Measurements from ENCODE around the gene NQO1. TPM values are rescaled to one million over a fixed set of nuclear protein-coding genes. Genes with fewer than 3 reads are reported as not detected.
"Not testable (repeated sequence)": the region's sequence is repeated elsewhere in the genome, so short reads cannot be mapped to it uniquely, and the experiment has no call there.

NQO1 gene
- total RNA-seq, 2 experiments from 2014 or later: 31.2 to 35.6 TPM

DNA sequence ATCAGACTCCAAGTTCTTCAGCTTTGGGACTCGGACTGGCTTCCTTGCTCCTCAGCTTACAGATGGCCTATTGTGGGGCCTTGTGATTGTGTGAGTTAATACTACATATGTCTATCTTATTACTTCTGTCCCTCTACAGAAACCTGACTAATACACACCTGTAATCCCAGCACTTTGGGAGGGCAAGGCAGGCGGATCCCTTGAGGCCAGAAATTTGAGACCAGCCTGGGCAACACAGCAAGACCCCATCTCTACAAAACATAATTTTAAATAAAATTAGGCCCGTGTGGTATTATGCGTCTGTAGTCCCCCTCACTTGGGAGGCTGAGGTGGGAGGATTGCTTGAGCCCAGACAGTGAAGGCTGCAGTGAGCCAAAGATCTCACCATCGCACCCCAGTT is 4.9 kb upstream of the NQO1 start:
- H3K4me1 Mint-ChIP-seq: peaks cover 23% of the 10 kb centered on the region
- ChIA-PET POLR2A (interaction anchor here (0.8 kb wide), 1 partner anchor 18 kb away, joined by 3 read pairs; no protein-coding TSS in a partner anchor), CTCF (interaction anchor here (1.3 kb wide), 1 partner anchor 23 kb away, joined by 4 read pairs; the partner anchor contains the start of gene NOB1)
- H3K27ac Mint-ChIP-seq; H3K27me3 Mint-ChIP-seq; H3K36me3 Mint-ChIP-seq (ENCODE audit: low read depth); H3K9me3 Mint-ChIP-seq; H3K4me3 Mint-ChIP-seq; DNase-seq: not testable (repeated sequence)

DNA sequence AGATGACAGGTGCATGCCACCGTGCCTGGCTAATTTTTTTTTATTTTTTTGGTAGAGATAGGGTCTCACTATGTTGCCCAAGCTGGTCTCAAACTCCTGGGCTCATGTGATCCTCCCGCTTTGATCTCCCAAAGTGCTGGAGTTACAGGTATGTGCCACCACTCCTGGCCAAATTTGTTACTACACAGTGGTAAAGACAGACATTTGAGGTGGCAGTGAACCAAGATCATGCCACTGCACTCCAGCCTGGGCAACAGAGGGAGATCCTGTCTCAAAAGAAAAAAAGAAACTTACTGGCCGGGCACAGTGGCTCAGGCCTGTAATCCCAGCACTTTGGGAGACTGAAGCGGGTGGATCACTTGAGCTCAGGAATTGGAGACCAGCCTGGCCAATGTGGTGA is 2.7 kb upstream of the NQO1 start:
- not testable (repeated sequence) for H3K9me3 Mint-ChIP-seq; DNase-seq; H3K27ac Mint-ChIP-seq; H3K4me3 Mint-ChIP-seq; H3K27me3 Mint-ChIP-seq; H3K36me3 Mint-ChIP-seq (ENCODE audit: low read depth)
- ChIA-PET CTCF (interaction anchor here (0.8 to 7.4 kb wide), 2 partner anchors 25 to 26 kb away, joined by 3 to 87 read pairs; partner anchors contain the start of gene NOB1), POLR2A (interaction anchor here (4.8 to 7.3 kb wide), 2 partner anchors 25 to 34 kb away, joined by 47 to 84 read pairs; partner anchors contain the start of genes NOB1 and WWP2)
- H3K4me1 Mint-ChIP-seq: peaks cover 43% of the 10 kb centered on the region

DNA sequence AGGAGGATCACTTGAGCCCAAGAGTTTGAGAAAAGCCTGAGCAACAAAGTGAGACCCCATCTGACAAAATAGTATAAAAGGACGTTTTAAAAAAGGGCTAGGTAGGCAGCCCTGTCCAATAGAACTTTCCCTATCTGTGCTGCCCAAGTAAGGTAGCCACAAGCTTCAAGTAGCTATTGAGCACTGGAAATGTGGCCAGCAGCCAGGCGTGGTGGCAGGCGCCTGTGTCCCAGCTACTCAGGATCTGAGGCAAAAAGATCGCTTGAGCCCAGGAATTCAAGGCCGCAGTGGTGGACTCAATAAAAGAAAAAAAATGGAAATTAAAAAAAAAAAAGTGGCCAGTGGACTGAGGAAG is 1.5 kb upstream of the NQO1 start:
- no peak for DNase-seq
- Mint-ChIP-seq H3K27me3 (no peaks in the 10 kb centered on the region), H3K9me3 (no peaks in the 10 kb centered on the region), H3K27ac (peak overlapping the region; percentile 90), H3K36me3 (ENCODE audit: low read depth) (peaks cover 7% of the 10 kb centered on the region), H3K4me1 (peaks cover 53% of the 10 kb centered on the region), H3K4me3 (peak overlapping the region; percentile 89)
- POLR2A ChIA-PET: interaction anchor here (1.0 to 7.3 kb wide), 6 partner anchors 9 to 35 kb away, joined by 3 to 84 read pairs (median 5); partner anchors contain the start of genes NOB1 and WWP2
- CTCF ChIA-PET: interaction anchor here (1.1 to 7.4 kb wide), 2 partner anchors 19 to 27 kb away, joined by 3 to 87 read pairs; partner anchors contain the start of gene NOB1

DNA sequence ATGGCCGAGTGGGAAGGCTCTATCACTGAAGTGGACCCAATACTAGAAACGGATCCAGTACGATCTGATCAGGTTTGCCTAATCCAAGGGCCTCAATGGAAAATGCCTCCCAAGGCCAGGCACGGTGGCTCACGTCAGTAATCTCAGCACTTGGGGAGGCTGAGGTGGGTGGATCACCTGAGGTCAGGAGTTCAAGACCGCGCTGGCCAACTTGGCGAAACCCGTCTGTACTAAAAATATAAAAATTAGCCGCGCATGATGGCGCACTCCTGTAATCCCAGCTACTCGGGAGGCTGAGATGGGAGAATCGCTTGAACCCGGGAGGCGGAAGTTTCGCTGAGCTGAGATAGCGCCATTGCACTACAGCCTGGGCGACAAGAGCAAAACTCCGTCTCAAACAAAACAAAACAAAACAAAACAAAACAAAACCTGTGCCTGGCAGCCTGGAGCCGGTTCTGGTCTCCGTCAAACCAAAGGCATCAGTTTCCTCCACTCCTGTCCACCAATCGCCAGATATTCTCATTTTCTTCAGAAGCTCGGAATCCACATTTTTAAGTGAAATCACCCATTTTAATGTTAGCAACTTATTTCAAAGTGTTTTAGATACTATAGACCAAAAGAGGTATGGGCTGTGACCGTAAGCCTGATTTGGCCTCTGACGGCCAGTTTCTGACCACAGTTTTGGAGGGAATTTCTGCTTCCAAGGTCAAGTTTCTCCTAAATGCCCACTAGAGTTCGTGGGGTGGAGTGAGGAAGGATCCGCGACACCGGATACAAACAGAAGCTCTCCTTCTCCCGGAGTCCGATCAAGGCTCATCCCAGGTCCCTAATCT is 664 bp downstream of the NQO1 start:
- POLR2A ChIA-PET: interaction anchor here (0.8 to 7.3 kb wide), 13 partner anchors 8 to 573 kb away, joined by 3 to 84 read pairs (median 4); partner anchors contain the start of genes CYB5B, DDX19B, NOB1 and PDF
- Mint-ChIP-seq H3K4me3 (peak overlapping the region; percentile 89), H3K27me3 (no peaks in the 10 kb centered on the region), H3K36me3 (ENCODE audit: low read depth) (peaks cover 7% of the 10 kb centered on the region), H3K4me1 (peaks cover 61% of the 10 kb centered on the region), H3K9me3 (no peaks in the 10 kb centered on the region), H3K27ac (peak overlapping the region; percentile 90)
- no peak for DNase-seq
- CTCF ChIA-PET: interaction anchor here (1.2 to 7.4 kb wide), 3 partner anchors 17 to 36 kb away, joined by 5 to 87 read pairs (median 6); partner anchors contain the start of genes NOB1 and WWP2

DNA sequence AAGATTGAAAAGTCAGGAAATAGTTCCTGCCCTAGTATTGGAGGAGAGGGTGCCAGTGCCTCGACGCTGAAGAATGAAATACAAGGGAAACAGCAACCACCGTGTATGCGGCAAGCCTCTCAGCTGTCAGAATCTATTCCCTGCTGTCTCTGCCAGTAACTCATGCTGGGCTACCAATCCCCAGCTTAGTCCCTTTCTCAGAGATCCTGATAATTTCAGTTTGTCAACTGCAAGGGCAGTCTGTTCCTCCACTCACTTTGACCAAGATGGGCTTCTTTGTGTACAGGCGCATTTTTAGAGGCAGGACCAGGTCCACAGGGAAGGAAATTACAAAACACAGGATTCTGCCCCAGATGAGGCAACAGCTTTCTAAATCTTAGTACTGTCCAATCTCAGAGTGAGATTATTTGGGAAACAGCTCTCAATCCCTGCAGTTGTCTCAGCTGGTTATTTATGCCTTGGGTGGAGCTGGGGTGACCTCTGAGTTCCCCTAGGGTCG is 1.3 kb downstream of the NQO1 start:
- Mint-ChIP-seq H3K27me3 (no peaks in the 10 kb centered on the region), H3K9me3 (no peaks in the 10 kb centered on the region), H3K4me3 (peak overlapping the region; percentile 89), H3K36me3 (ENCODE audit: low read depth) (peaks cover 7% of the 10 kb centered on the region), H3K27ac (peak overlapping the region; percentile 62), H3K4me1 (peaks cover 61% of the 10 kb centered on the region)
- ChIA-PET POLR2A (interaction anchor here (0.6 to 7.3 kb wide), 5 partner anchors 10 to 595 kb away, joined by 3 to 84 read pairs (median 7); partner anchors contain the start of genes NOB1 and WWP2), CTCF (interaction anchor here (7.4 kb wide), 1 partner anchor 30 kb away, joined by 87 read pairs; the partner anchor contains the start of gene NOB1)
- no peak for DNase-seq

DNA sequence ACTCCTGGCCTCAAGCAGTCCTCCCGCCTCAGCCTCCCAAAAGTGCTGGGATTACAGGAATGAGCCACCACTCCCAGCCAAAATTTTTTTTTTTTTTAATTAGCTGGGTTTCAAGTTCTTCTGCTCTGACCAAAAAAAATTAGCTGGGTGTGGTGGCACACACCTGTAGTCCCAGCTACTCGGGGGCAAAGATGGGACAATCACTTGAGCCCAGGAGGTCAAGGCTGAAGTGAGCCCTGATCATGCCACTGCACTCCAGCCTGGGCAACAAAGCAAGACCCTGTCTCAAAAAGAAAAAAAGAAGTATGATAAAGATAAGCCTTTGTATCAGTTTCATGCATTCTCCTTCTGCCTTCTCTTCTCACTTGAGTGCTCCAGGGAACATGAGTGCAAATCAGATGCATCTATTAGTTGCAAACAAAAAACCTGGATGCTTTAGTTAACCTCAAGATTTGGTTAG is 1.9 kb downstream of the NQO1 start:
- CTCF ChIA-PET: interaction anchor here (7.4 kb wide), 1 partner anchor 30 kb away, joined by 87 read pairs; the partner anchor contains the start of gene NOB1
- Mint-ChIP-seq H3K27ac (peak overlapping the region; percentile 62), H3K27me3 (no peaks in the 10 kb centered on the region), H3K9me3 (no peaks in the 10 kb centered on the region), H3K4me3 (peak overlapping the region; percentile 89), H3K4me1 (peaks cover 61% of the 10 kb centered on the region), H3K36me3 (ENCODE audit: low read depth) (peaks cover 7% of the 10 kb centered on the region)
- POLR2A ChIA-PET: interaction anchor here (0.6 to 7.3 kb wide), 5 partner anchors 9 to 594 kb away, joined by 3 to 84 read pairs (median 7); partner anchors contain the start of genes NOB1 and WWP2
- DNase-seq: no peak

DNA sequence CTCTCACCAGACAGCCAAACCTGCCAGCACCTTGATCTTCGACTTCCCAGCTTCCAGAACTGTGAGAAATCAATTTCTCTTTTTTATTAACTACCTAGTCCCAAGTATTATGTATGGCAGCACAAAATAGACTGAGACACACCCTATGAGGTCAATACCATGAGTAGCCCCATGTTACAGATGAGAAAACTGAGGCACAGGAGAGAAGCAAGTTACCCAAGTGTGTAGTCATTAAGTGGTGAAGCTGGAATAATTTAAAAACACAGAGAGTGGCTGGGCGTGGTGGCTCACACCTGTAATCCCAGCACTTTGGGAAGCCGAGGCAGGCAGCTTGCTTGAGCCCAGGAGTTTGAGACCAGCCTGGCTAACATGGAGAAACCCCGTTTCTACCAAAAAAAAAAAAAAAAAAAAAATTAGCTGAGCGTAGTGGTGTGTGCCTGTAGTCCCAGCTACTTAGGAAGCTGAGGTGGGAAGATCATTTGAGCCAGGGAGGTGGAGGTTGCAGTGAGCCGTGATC is 4.9 kb downstream of the NQO1 start:
- Mint-ChIP-seq H3K27me3 (no peaks in the 10 kb centered on the region), H3K4me3 (no peak overlapping the region), H3K36me3 (ENCODE audit: low read depth) (peaks cover 6% of the 10 kb centered on the region), H3K4me1 (peaks cover 40% of the 10 kb centered on the region), H3K27ac (no peak overlapping the region), H3K9me3 (no peaks in the 10 kb centered on the region)
- POLR2A ChIA-PET: interaction anchor here (1.2 to 1.7 kb wide), 2 partner anchors 8 to 41 kb away, joined by 3 to 4 read pairs; partner anchors contain the start of gene WWP2
- DNase-seq: no peak
- CTCF ChIA-PET: interaction anchor here (7.4 kb wide), 1 partner anchor 33 kb away, joined by 87 read pairs; the partner anchor contains the start of gene NOB1

DNA sequence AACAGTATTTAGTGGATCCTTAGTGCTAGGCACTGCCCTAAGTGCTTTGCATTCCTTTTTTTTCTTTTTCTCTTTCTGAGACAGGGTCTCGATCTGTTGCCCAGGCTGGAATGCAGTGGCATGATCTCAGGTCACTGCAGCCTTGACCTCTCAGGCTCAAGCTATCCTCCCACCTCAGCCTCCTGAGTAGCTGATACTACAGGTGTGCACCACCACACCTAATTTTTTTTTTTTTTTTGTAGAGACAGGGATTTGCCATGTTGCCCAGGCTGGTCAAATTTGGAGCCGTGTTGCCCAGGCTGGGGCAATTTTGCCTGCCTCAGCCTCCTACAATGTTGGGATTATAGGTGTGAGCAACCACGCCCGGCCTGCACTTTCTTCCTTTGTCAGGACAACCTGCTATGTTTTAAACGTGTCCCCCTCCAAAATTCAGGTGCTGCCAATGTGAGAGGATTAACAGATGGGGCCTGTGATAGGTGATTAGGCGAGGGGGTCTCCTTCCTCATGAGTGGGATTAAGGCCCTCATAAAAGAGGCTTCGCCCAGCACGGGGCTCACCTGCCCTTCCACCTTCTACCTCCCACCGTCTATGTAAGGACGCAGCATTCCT is 5.4 kb downstream of the NQO1 start:
- H3K36me3 Mint-ChIP-seq (ENCODE audit: low read depth): peaks cover 4% of the 10 kb centered on the region
- H3K4me3 Mint-ChIP-seq: no peak overlapping the region
- H3K27ac Mint-ChIP-seq: no peak overlapping the region
- H3K27me3 Mint-ChIP-seq: no peaks in the 10 kb centered on the region
- DNase-seq: no peak
- ChIA-PET CTCF (interaction anchor here (0.6 kb wide), 1 partner anchor 438 kb away, joined by 3 read pairs; no protein-coding TSS in a partner anchor), POLR2A (interaction anchor here (1.2 kb wide), 1 partner anchor 42 kb away, joined by 3 read pairs; the partner anchor contains the start of gene WWP2)
- H3K9me3 Mint-ChIP-seq: no peaks in the 10 kb centered on the region
- peaks cover 34% of the 10 kb centered on the region for H3K4me1 Mint-ChIP-seq

DNA sequence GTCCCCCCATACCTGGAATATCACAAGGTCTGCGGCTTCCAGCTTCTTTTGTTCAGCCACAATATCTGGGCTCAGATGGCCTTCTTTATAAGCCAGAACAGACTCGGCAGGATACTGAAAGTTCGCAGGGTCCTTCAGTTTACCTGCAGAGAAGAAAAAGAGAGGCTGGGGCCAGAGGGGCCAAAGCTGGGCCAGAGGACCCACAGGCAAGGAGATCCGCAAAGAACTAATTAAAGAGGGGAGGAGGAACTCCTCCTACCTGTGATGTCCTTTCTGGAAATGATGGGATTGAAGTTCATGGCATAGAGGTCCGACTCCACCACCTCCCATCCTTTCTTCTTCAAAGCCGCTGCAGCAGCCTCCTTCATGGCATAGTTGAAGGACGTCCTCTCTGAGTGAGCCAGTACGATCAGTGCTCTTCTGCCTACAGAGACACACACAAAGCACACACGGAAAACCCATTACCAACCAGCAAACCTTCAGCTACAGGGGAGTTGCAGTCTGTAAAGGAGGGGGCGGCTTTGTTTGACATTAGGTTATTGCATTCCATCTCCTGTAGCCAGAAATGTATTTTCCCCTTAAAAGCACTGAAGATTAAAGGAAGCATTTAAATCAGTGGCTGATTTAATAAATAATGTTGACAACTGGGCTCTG is 8.1 kb downstream of the NQO1 start:
- DNase-seq: no peak
- peaks cover 12% of the 10 kb centered on the region for H3K4me1 Mint-ChIP-seq
- no peaks in the 10 kb centered on the region for H3K27me3 Mint-ChIP-seq
- no peaks in the 10 kb centered on the region for H3K9me3 Mint-ChIP-seq
- H3K36me3 Mint-ChIP-seq (ENCODE audit: low read depth): peaks cover 9% of the 10 kb centered on the region
- ChIA-PET POLR2A (interaction anchor here (0.8 to 1.8 kb wide), 2 partner anchors 8 to 10 kb away, joined by 3 to 5 read pairs; partner anchors contain the start of gene NQO1), CTCF (interaction anchor here (0.9 to 1.4 kb wide), 2 partner anchors 9 to 36 kb away, joined by 4 read pairs; partner anchors contain the start of gene NOB1)
- no peak overlapping the region for H3K27ac Mint-ChIP-seq
- H3K4me3 Mint-ChIP-seq: no peak overlapping the region

DNA sequence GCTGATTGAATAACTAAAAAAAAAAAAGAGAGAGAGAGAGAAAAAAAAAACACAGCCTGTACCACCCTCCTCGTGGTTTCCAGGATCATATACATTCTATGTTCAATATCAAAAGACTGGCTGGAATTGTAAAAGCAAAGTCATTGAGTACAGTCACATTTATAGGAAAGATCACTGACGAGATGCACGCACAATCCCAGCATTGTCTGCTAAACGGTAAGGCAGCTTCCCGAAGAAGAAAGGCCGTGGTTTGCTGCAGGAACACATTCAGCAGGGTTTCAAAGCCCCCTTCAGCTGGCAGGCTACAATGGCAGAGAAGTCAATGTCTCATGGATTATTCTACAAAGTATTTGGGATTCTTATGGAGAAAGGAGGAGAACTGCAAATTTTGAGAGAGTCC is 9.3 kb downstream of the NQO1 start:
- Mint-ChIP-seq H3K27ac (no peak overlapping the region), H3K36me3 (ENCODE audit: low read depth) (peaks cover 11% of the 10 kb centered on the region), H3K4me1 (peaks cover 2% of the 10 kb centered on the region), H3K9me3 (no peaks in the 10 kb centered on the region), H3K27me3 (no peaks in the 10 kb centered on the region), H3K4me3 (no peak overlapping the region)
- ChIA-PET CTCF (interaction anchor here (1.4 kb wide), 1 partner anchor 37 kb away, joined by 4 read pairs; the partner anchor contains the start of gene NOB1), POLR2A (interaction anchor here (0.8 to 1.8 kb wide), 2 partner anchors 9 to 11 kb away, joined by 3 to 5 read pairs; partner anchors contain the start of gene NQO1)
- no peak for DNase-seq

DNA sequence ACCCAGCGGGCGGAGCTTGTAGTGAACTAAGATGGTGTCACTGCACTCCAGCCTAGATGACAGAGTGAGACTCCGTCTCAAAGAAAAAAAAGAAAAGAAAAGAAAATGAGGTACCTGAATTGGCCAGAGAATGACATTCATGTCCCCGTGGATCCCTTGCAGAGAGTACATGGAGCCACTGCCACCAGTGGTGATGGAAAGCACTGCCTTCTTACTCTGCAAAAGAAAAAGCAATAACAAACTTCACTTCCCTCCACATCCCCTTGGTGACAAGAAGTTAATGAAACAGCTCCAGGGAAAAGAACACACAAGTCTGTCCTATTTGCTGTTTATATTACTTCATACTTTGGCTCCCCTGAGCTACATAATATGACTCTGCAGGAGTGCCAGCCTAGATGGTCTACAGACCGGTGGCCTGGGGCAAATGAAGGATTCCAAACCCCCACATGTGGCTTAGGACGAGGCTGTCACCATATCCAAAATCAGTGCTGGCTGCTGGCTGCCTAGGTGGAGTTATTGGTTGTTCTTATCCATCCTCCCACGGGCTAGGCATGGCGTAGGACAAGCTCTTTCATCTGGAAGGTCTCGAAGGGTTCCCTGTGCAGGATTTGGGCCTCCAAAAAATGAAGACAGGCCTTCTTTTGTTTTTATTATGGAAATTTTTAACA is 13.3 kb downstream of the NQO1 start:
- Mint-ChIP-seq H3K9me3 (no peaks in the 10 kb centered on the region), H3K36me3 (ENCODE audit: low read depth) (peaks cover 31% of the 10 kb centered on the region), H3K4me1 (peaks cover 3% of the 10 kb centered on the region), H3K27me3 (no peaks in the 10 kb centered on the region), H3K4me3 (no peak overlapping the region), H3K27ac (no peak overlapping the region)
- ChIA-PET POLR2A (interaction anchor here (1.0 to 1.2 kb wide), 4 partner anchors 9 to 49 kb away, joined by 3 to 4 read pairs (median 4); partner anchors contain the start of genes NQO1 and WWP2), CTCF (interaction anchor here (1.3 kb wide), 1 partner anchor 41 kb away, joined by 11 read pairs; the partner anchor contains the start of gene NOB1)
- no peak for DNase-seq

Measured in activated CD4-positive, alpha-beta memory T cell treated with anti-CD3 and anti-CD28 coated beads, Interleukin-2, amount 10 ng/mL, durations not matched to agents 7 days and 5 days (primary cell).